Mammary epithelial cell (primary cell): ENCODE measurements around the gene GAB2.

Experiments used
- EZH2 ChIP-seq: IDR thresholded peaks from 2 replicates; pipeline ENCODE4 v1.6.1; 2012; ENCODE audit warnings: low read length, inconsistent platforms, borderline replicate concordance
- TF ChIP-seq, protein P1 (sequence below), 2 donors: IDR thresholded peaks in 1 of 2; conservative IDR thresholded peaks in 1 of 2; 2 replicates each; pipeline ENCODE4 v1.5.1; 2011 to 2012; ENCODE audit warnings: inconsistent platforms in 2 of 2, low read length in 2 of 2, mild to moderate bottlenecking in 2 of 2, control low read depth in 1 of 2, low read depth in 1 of 2; ENCODE audit not compliant: insufficient read depth in 1 of 2; ENCODE audit errors: extremely low read depth in 1 of 2

GRCh38 chr11:78192911-78193351 lies 224.7 kb downstream of the GAB2 start:
- TF ChIP-seq, protein P1, sequence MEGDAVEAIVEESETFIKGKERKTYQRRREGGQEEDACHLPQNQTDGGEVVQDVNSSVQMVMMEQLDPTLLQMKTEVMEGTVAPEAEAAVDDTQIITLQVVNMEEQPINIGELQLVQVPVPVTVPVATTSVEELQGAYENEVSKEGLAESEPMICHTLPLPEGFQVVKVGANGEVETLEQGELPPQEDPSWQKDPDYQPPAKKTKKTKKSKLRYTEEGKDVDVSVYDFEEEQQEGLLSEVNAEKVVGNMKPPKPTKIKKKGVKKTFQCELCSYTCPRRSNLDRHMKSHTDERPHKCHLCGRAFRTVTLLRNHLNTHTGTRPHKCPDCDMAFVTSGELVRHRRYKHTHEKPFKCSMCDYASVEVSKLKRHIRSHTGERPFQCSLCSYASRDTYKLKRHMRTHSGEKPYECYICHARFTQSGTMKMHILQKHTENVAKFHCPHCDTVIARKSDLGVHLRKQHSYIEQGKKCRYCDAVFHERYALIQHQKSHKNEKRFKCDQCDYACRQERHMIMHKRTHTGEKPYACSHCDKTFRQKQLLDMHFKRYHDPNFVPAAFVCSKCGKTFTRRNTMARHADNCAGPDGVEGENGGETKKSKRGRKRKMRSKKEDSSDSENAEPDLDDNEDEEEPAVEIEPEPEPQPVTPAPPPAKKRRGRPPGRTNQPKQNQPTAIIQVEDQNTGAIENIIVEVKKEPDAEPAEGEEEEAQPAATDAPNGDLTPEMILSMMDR (conservative IDR thresholded peaks at IDR 0.05 in 1 of 2, IDR thresholded peaks at IDR 0.05 in 1 of 2; ENCODE audit: extremely low read depth in 1 of 2, insufficient read depth in 1 of 2, low read depth in 1 of 2, low read length in 2 of 2): no peak
- no peak for TF ChIP-seq EZH2
